Breast epithelium (tissue), 3 donors: ENCODE results near the gene ACAA1.

Experiments
- POLR2A ChIP-seq: fragments of 450-650 bp; IDR thresholded peaks from one replicate; pipeline ENCODE4 v1.6.1; 2016; ENCODE audit warnings: antibody characterized with exemption, mild to moderate bottlenecking, moderate library complexity
- POLR2AphosphoS5 ChIP-seq, 3 donors: sonication (generic); formaldehyde crosslinking; IDR thresholded peaks; one replicate each; pipeline ENCODE4 v1.6.1; 2017; ENCODE audit warnings: antibody characterized with exemption in 3 of 3

- TF ChIP-seq POLR2AphosphoS5 (IDR thresholded peaks at IDR 0.05) (no peak), POLR2A (no peak)
Measured at GRCh38 chr3:38119821-38120692, 16.9 kb downstream of the ACAA1 start.
